Mammary epithelial cell (primary cell): ENCODE data around the gene HIP1.

ENCODE experiments used
- CTCF ChIP-seq, 2 donors: IDR thresholded peaks in 1 of 2; conservative IDR thresholded peaks in 1 of 2; 2 replicates each; pipeline ENCODE4 v1.5.1; 2011 to 2012; ENCODE audit warnings: inconsistent platforms in 2 of 2, low read length in 2 of 2, mild to moderate bottlenecking in 2 of 2, control low read depth in 1 of 2, low read depth in 1 of 2; ENCODE audit not compliant: insufficient read depth in 1 of 2; ENCODE audit errors: extremely low read depth in 1 of 2
- EZH2 ChIP-seq: IDR thresholded peaks from 2 replicates; pipeline ENCODE4 v1.6.1; 2012; ENCODE audit warnings: low read length, inconsistent platforms, borderline replicate concordance

DNA sequence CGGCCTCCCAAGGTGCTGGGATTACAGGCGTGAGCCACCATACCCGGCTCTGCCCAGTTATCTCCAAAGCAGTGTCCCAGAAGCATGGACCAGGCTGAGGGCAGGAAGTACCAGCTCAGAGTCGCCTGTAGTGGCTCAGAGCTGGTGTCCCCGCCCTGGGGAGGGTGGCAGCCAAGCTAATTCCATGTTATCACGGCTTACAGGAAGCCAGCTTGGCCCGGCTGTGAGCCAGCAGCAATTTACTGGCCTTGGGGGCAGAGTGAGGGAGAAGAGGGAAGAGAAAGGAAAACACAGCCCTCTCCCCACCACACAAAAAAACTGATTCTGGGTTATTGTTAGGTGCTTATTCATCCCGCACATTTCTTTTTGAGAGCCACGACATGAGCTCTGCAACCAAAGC is 88.1 kb downstream of the HIP1 start:
- TF ChIP-seq CTCF (conservative IDR thresholded peaks at IDR 0.05 in 1 of 2, IDR thresholded peaks at IDR 0.05 in 1 of 2; ENCODE audit: extremely low read depth in 1 of 2, insufficient read depth in 1 of 2, low read depth in 1 of 2, low read length in 2 of 2): no peak
- TF ChIP-seq EZH2: no peak
